Stimulated activated naive CD8-positive, alpha-beta T cell treated with anti-CD3 and anti-CD28 coated beads, Interleukin-15, Interleukin-2, amounts not matched to agents 100 ng/mL and 50 ng/mL, for 24 hours (primary cell): ENCODE measurements around the gene TLDC2.
"Not testable (repeated sequence)": the region's sequence is repeated elsewhere in the genome, so short reads cannot be mapped to it uniquely, and the experiment has no call there.

Experiments used
- H3K27ac Mint-ChIP-seq: one replicate; pipeline ENCODE4 v1.8.0; 2021; ENCODE audit warnings: mild to moderate bottlenecking, mixed read lengths
- H3K27me3 Mint-ChIP-seq: one replicate; pipeline ENCODE4 v1.8.0; 2021; ENCODE audit warnings: mixed read lengths
- H3K36me3 Mint-ChIP-seq: one replicate; pipeline ENCODE4 v1.8.0; 2021; ENCODE audit warnings: low read depth, mixed read lengths
- H3K4me1 Mint-ChIP-seq: one replicate; pipeline ENCODE4 v1.8.0; 2021; ENCODE audit warnings: low read depth, mixed read lengths
- H3K4me3 Mint-ChIP-seq: one replicate; pipeline ENCODE4 v1.8.0; 2021; ENCODE audit warnings: mild to moderate bottlenecking, mixed read lengths
- H3K9me3 Mint-ChIP-seq: one replicate; pipeline ENCODE4 v1.8.0; 2021; ENCODE audit warnings: mixed read lengths

TLDC2 gene

GRCh38 chr20:36929691-36930090 is 53.8 kb downstream of the TLDC2 start:
- H3K4me3 Mint-ChIP-seq = no peak overlapping the region
- no peaks in the 10 kb centered on the region for H3K27me3 Mint-ChIP-seq
- H3K36me3 Mint-ChIP-seq = peaks cover 51% of the 10 kb centered on the region
- H3K4me1 Mint-ChIP-seq = peaks cover 59% of the 10 kb centered on the region
- H3K27ac Mint-ChIP-seq = peak overlapping the region; percentile 88
- H3K9me3 Mint-ChIP-seq = no peaks in the 10 kb centered on the region

GRCh38 chr20:36932067-36932466 is 56.1 kb downstream of the TLDC2 start:
- peaks cover 51% of the 10 kb centered on the region for H3K4me1 Mint-ChIP-seq
- not testable (repeated sequence) for H3K9me3 Mint-ChIP-seq, H3K4me3 Mint-ChIP-seq, H3K27me3 Mint-ChIP-seq, H3K27ac Mint-ChIP-seq
- peaks cover 47% of the 10 kb centered on the region for H3K36me3 Mint-ChIP-seq

GRCh38 chr20:36932476-36933426 is 56.8 kb downstream of the TLDC2 start:
- Mint-ChIP-seq H3K4me1 (peaks cover 56% of the 10 kb centered on the region), H3K9me3 (no peaks in the 10 kb centered on the region), H3K36me3 (peaks cover 49% of the 10 kb centered on the region), H3K27me3 (no peaks in the 10 kb centered on the region), H3K4me3 (no peak overlapping the region), H3K27ac (peak overlapping the region; percentile 75)

GRCh38 chr20:36933571-36933970 is 57.6 kb downstream of the TLDC2 start:
- H3K27ac Mint-ChIP-seq, H3K27me3 Mint-ChIP-seq, H3K4me3 Mint-ChIP-seq, H3K9me3 Mint-ChIP-seq: not testable (repeated sequence)
- Mint-ChIP-seq H3K4me1 (peaks cover 56% of the 10 kb centered on the region), H3K36me3 (peaks cover 47% of the 10 kb centered on the region)

- peaks cover 31% of the 10 kb centered on the region for H3K36me3 Mint-ChIP-seq
- H3K9me3 Mint-ChIP-seq = no peaks in the 10 kb centered on the region
- no peaks in the 10 kb centered on the region for H3K27me3 Mint-ChIP-seq
- no peak overlapping the region for H3K4me3 Mint-ChIP-seq
- H3K27ac Mint-ChIP-seq = no peak overlapping the region
- peaks cover 54% of the 10 kb centered on the region for H3K4me1 Mint-ChIP-seq
These were observed 60.4 kb downstream of the TLDC2 start for GRCh38 chr20:36936341-36936740.

- not testable (repeated sequence) for H3K9me3 Mint-ChIP-seq, H3K27ac Mint-ChIP-seq, H3K4me3 Mint-ChIP-seq, H3K27me3 Mint-ChIP-seq
- Mint-ChIP-seq H3K36me3 (peaks cover 36% of the 10 kb centered on the region), H3K4me1 (peaks cover 54% of the 10 kb centered on the region)
These were observed 60.9 kb downstream of the TLDC2 start for GRCh38 chr20:36936761-36937401.

- Mint-ChIP-seq H3K9me3 (no peaks in the 10 kb centered on the region), H3K4me1 (peaks cover 54% of the 10 kb centered on the region), H3K27ac (no peak overlapping the region), H3K27me3 (no peaks in the 10 kb centered on the region), H3K4me3 (no peak overlapping the region), H3K36me3 (peaks cover 37% of the 10 kb centered on the region)
These were observed 61.4 kb downstream of the TLDC2 start for GRCh38 chr20:36937402-36937770.

- peaks cover 71% of the 10 kb centered on the region for H3K4me1 Mint-ChIP-seq
- no peaks in the 10 kb centered on the region for H3K9me3 Mint-ChIP-seq
- peaks cover 45% of the 10 kb centered on the region for H3K36me3 Mint-ChIP-seq
- H3K27ac Mint-ChIP-seq = peak overlapping the region; percentile 89
- no peak overlapping the region for H3K4me3 Mint-ChIP-seq
- H3K27me3 Mint-ChIP-seq = no peaks in the 10 kb centered on the region
These were observed 65.5 kb downstream of the TLDC2 start for GRCh38 chr20:36941401-36941835.
